Epithelial cell of esophagus (primary cell): ENCODE results near the gene RNF17.

ENCODE experiments used
- DNase-seq: peaks from one replicate; pipeline ENCODE4 v3.0.0; 2010; ENCODE audit warnings: low read depth
- H3K4me3 ChIP-seq: 2 replicates; pipeline ENCODE4 v1.5.1; 2011; ENCODE audit warnings: mild to moderate bottlenecking, low read length, control low read depth
- TF ChIP-seq, protein P1 (sequence below): IDR thresholded peaks from 2 replicates; pipeline ENCODE4 v1.5.1; 2011; ENCODE audit warnings: low read depth, mild to moderate bottlenecking, low read length, control low read depth, inconsistent platforms; ENCODE audit not compliant: insufficient read depth; ENCODE audit errors: missing control alignments

RNF17 gene

GRCh38 chr13:24910502-24911132, 146.6 kb downstream of the RNF17 start:
- H3K4me3 ChIP-seq: no peak overlapping the region
- no peak for DNase-seq
- TF ChIP-seq, protein P1, sequence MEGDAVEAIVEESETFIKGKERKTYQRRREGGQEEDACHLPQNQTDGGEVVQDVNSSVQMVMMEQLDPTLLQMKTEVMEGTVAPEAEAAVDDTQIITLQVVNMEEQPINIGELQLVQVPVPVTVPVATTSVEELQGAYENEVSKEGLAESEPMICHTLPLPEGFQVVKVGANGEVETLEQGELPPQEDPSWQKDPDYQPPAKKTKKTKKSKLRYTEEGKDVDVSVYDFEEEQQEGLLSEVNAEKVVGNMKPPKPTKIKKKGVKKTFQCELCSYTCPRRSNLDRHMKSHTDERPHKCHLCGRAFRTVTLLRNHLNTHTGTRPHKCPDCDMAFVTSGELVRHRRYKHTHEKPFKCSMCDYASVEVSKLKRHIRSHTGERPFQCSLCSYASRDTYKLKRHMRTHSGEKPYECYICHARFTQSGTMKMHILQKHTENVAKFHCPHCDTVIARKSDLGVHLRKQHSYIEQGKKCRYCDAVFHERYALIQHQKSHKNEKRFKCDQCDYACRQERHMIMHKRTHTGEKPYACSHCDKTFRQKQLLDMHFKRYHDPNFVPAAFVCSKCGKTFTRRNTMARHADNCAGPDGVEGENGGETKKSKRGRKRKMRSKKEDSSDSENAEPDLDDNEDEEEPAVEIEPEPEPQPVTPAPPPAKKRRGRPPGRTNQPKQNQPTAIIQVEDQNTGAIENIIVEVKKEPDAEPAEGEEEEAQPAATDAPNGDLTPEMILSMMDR: no peak

GRCh38 chr13:24911133-24911908, 147.4 kb downstream of the RNF17 start:
- no peak overlapping the region for H3K4me3 ChIP-seq
- TF ChIP-seq, protein P1: no peak
- DNase-seq: peak; percentile 59

GRCh38 chr13:24916464-24916863, 152.5 kb downstream of the RNF17 start:
- H3K4me3 ChIP-seq: no peak overlapping the region
- TF ChIP-seq, protein P1: no peak
- no peak for DNase-seq

DNA sequence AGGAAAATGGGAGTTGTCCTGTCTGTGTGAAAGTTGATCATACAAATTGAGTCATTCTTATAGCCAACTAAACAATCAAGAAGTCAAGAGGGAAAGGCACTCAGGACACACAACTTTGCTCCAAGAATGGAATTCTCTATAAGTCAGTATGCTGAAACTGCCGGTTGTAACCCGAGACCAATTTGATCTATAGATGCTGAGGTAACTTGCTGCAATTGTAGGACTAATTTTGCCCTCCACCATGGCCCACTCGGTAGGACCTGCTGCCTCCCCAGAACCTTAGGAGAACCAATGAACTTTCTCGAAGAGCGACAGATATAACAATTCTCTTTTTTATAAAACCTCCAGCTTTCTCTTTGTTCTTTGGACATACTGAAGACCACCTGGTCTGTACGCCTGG, 157.0 kb downstream of the RNF17 start:
- H3K4me3 ChIP-seq: no peak overlapping the region

GRCh38 chr13:24921881-24922280, 157.9 kb downstream of the RNF17 start:
- no peak for DNase-seq
- TF ChIP-seq, protein P1: no peak

More for the DNA sequence above, 157.0 kb downstream of the RNF17 start:
- DNase-seq: no peak
- TF ChIP-seq, protein P1: no peak

DNA sequence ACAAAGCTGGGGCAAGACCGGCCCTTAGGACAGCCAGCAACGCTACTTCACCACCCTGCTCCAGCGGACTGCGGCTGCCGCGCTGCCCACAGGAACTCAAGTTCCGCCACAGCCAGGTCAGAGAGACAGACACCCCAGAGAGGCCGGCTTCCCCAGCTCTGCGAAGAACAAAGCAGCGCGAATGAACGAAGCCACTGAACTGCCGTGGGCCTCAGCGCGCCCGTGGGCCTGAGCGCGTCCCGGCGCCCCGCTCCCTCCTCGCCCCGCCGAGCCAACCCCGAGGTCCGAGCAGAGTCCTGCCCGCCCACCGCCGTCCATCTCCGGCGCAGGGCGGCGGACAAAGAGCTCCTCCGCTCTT, 158.4 kb downstream of the RNF17 start:
- peak; percentile 30 for DNase-seq
- TF ChIP-seq, protein P1: no peak
- peak overlapping the region; percentile 61 for H3K4me3 ChIP-seq

More at GRCh38 chr13:24921881-24922280, 157.9 kb downstream of the RNF17 start:
- H3K4me3 ChIP-seq: peak overlapping the region; percentile 61
